ENCODE results near the gene BPHL.

DNA sequence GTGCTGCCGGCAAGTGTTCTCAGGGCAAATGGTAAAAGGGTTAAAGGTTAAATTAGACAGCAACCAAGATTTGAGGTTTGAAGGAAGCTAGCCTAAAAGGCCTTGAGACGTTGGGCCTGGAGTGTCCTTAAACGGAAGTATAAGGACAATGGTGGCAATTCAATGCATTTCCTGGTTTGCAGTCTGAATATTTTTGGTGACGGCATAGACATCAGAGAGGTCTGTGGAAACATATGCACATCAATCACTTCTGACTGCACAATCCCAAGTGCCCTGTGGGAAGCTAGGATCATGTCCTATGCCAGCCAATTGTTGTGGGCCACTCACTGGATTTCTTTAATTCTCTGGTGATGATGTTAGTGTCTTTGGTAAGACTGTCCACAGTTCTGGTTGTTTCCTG, 64.6 kb downstream of the BPHL start:
- TF ChIP-seq, protein P1, sequence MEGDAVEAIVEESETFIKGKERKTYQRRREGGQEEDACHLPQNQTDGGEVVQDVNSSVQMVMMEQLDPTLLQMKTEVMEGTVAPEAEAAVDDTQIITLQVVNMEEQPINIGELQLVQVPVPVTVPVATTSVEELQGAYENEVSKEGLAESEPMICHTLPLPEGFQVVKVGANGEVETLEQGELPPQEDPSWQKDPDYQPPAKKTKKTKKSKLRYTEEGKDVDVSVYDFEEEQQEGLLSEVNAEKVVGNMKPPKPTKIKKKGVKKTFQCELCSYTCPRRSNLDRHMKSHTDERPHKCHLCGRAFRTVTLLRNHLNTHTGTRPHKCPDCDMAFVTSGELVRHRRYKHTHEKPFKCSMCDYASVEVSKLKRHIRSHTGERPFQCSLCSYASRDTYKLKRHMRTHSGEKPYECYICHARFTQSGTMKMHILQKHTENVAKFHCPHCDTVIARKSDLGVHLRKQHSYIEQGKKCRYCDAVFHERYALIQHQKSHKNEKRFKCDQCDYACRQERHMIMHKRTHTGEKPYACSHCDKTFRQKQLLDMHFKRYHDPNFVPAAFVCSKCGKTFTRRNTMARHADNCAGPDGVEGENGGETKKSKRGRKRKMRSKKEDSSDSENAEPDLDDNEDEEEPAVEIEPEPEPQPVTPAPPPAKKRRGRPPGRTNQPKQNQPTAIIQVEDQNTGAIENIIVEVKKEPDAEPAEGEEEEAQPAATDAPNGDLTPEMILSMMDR (IDR thresholded peaks at IDR 0.05), result no peak
- no peak for TF ChIP-seq EZH2 (IDR thresholded peaks at IDR 0.05; ENCODE audit: borderline replicate concordance, insufficient read depth, low read depth, low read length, poor library complexity, severe bottlenecking)
